GM19452 (cell line): ENCODE results near the gene AQP7.
"Not testable (repeated sequence)": the region's sequence is repeated elsewhere in the genome, so short reads cannot be mapped to it uniquely, and the experiment has no call there.

ENCODE experiments used
- ATAC-seq: cut with Tn5 transposase; IDR thresholded peaks from one replicate; pipeline ENCODE4 v1.9.1; 2021; ENCODE audit not compliant: unreplicated experiment

The AQP7 gene

DNA sequence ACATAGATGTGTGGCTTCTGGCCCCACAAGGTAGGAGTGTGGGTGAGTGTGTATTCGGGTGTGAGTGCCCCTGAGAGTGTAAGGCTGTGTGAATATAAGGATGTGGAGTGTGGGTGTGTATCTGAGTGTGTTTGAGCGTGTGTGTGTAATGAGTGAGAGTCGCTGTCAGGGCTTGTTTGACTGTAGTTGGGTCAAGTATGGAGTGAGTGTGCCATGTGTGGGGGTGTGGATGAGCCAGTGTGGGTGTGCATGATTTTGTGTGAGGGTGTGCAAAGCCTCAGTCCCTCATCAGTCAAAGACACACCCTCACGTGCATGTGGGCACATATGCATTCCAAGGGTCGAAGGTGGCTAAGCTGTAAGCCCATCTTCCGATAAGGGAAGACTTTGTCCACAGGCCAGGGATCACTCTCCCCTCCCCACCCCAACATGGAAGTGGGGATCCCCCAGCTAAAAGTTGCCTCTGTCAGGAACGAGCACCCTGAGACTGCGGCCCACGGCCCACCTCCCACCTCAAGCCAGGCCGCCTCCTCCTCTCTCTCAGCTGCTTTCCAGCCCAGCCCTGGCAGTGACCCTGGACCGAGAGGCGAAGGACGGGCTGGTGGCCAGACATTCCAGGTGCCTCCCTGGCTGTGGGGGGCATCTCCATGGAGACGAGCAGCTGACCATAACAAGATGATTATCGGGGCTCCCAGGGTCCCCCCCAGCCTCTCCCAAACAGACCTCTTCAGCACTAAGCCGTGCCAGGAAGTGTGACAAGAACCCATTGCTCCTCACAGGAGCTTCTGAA is 32.1 kb upstream of the AQP7 start:
- no peak for ATAC-seq

DNA sequence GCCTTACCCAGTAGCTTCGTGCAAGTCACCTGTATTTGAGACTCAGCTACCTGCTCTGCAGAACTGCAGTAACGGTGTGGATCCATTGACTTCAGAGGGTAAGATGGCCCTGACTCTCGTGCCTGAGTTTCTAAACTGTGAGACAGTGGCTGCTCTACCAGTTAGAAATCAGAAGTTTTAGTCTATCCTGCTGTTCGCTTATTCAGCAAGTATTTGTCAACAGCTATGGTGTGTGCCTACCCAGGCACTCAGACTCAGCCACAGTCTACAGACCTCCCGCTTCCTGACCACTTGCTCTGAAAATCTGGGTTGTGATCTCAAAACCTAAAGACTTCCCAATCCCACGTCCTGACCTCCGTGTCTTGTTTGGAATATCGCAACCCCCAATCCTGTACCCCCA is 31.5 kb upstream of the AQP7 start:
- ATAC-seq = no peak

DNA sequence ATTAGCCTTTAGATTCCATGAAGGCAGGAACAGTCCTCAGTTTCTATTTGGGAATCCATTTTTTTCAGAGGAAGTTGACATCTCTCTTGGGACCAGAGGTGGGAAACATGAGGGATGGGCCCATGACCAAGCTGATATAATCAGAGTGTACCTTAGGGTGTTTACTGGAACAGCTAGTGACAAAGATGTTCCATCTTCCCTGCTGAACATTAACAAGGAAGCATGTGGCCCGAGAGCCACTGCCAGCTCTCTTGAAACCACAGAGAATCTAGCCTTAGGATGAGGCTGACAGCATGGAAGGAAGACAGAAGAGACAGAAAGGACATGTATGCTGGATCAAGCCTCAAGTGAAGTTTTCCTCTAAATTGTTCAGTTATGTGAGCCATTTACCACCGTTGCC is 29.1 kb upstream of the AQP7 start:
- no peak for ATAC-seq

DNA sequence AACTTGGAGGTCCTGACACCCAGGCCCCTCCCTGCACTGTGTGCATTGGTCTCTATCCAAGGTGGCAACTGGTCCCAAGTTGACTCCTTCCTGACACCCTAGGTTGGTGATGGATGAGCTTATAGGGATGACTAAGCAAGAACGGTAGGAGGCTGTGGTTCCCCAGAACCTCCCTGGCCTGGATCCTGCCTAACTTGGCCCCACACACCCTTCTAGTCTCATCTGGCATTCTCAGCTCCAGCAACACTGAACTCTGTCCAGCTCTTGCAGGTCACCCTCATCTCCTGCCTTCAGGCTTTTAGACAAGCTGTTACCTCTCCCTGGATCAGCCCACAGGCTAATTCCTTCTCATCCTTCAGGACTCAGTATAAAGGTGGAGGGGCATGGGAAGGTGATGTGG is 28.6 kb upstream of the AQP7 start:
- no peak for ATAC-seq

DNA sequence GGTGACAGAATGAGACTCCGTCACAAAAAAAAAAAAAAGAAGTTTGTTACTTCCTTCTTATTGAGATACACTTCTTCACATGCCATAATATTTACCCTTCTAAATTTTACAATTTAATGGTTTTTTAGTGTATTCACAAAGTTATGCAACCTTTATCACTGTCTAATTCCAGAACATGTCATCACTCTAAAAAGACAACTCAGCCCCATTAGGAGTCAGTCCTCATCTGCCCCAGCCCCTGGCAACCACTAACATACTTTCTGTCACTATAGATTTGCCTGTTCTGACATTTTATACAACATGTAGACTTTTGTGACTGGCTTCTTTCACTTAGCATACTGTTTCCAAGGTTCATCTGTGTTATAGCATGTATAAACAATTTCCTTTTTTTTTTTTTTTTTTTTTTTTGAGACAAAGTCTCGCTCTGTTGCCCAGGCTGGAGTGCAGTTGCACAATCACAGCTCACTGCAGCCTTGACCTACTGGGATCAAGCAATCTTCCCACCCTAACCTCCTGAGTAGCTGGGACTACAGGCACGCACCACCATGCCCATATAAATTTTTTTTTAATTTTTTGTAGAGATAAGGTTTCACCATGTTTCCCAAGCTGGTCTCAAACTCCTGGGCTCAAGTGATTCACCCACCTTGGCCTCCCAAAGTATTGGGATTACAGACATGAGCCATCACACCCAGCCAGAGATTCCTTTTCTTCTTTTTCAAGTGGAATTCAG is 27.1 kb upstream of the AQP7 start:
- ATAC-seq = no peak

DNA sequence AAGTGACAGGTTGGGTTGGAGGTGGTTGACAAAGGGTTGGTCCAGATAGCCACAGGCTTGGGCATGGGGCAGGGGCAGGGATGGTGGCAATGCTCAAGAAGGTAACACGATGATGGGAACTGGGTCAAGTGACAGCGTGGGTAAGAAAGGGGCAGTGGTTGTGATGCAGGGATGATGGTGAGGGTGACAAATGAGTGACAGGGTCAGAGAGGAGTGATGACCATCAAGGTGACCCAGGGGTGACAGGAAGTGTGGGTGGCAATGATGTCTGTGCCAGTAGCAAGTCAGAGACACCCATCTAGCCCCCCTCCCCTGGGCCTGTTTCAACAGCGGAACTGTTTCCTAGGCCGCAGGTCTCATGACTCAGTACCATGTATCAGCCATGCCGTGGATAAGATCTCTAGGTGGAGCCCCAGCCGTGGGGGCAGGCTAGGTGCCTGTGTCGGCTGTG is 24.5 kb upstream of the AQP7 start:
- ATAC-seq = no peak

DNA sequence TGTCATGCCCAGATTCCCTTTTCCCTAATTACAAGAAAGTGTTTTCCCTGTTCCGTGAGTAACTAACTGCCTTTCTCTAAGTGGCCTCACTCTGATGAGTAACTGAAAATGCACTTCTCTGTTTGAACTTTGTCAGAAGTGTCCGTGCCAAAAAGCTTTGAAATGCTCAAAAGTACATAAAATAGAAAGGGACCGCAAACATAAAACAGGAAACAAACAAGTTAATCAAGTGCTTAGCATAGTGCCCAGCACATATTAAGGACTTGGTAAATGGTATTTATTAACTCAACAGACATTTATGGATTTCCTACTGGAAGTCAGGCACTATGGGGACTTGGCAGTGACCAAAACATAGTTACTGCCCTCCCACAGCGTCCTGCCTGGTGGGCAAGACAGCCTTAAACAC is 22.8 kb upstream of the AQP7 start:
- ATAC-seq = no peak

DNA sequence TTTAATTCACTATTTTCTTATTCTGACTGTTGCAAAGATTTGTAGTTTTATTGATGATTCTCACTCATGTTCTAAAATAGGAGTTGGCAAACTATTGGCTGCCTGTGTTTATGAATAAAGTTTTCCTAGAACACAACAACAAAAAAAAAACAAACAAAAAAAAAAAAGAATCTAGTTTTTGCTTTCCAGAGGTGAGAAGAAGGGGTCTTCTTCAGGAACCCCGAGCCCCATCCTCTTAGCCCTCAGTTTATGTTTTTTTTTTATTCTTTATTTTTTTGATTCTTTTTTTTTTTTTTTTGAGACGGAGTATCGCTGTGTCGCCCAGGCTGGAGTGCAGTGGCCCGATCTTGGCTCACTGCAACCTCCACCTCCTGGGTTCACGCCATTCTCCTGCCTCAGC is 22.1 kb upstream of the AQP7 start:
- not testable (repeated sequence) for ATAC-seq

DNA sequence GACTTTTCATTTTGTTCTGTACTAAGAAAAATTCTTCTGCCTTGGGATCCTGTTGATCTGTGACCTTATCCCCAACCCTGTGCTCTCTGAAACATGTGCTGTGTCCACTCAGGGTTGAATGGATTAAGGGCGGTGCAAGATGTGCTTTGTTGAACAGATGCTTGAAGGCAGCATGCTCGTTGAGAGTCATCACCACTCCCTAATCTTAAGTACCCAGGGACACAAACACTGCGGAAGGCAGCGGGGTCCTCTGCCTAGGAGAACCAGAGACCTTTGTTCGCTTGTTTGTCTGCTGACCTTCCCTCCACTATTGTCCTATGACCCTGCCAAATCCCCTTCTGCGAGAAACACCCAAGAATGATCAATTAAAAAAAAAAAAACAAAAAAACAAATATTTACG is 21.7 kb upstream of the AQP7 start:
- not testable (repeated sequence) for ATAC-seq

DNA sequence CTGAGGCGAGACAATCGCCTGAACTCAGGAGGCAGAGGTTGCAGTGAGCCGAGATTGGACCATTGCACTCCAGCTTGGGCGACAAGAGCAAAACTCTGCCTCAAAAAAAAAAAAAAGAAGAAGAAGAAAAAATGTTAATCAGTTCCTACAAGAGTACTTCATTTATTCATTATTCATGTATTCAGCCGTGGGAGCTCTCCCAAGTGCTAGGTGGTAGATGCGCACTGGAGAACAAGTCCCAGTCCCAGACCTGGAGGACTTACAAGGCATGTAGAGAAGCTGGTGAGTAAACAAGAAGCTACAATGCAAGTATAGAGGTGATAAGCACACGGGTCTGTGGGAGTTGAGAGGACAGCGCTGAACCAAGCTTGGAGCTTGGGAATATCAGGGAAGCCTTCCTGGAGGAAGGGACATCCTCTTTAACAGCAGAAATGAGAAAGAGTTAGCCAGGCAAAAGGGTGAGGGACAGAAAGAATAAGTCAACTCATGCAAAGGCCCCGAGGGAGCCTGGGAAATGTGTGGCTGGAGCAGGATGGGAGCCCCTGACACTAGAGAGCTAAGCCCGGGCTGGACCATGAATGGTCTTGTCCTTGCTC is 17.4 kb upstream of the AQP7 start:
- ATAC-seq = no peak

DNA sequence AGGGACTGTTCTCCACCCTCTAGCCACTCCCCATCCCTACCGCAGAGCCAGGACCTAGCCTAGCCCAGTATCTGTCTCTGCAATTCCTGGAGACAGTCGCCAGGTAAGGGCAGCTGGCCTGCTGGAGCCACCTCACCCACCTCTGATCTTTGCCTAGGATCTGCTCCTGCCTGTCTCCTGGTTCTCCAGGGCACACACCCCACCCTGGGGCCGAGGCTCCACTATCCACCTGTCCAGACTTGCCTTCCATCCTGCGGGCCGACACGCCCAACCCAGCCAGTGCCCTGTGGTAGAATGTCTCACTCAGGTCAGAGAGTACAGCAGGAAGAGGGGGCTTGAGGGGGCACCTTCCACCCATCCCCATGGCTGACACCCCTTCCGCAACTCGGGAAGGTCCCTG is 15.7 kb upstream of the AQP7 start:
- ATAC-seq = no peak

DNA sequence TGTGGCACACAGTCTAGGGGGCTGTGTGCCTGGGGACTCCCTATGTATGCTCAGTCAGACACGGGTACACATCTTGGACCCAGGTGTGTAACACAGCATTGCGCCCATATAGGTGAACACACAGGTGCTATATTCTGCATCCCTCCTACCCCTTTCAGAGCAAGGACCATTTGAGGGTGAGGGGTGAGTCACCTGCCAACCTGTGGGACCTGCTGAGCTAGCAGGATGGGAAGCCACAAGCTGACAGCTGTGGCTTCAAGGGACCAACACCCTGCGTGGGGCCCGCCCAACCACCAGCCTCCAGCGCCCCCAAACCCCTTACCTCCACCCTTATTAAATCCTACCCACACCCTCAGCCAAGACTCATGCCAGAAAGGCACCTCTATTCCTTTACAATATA is 14.6 kb upstream of the AQP7 start:
- ATAC-seq = no peak

DNA sequence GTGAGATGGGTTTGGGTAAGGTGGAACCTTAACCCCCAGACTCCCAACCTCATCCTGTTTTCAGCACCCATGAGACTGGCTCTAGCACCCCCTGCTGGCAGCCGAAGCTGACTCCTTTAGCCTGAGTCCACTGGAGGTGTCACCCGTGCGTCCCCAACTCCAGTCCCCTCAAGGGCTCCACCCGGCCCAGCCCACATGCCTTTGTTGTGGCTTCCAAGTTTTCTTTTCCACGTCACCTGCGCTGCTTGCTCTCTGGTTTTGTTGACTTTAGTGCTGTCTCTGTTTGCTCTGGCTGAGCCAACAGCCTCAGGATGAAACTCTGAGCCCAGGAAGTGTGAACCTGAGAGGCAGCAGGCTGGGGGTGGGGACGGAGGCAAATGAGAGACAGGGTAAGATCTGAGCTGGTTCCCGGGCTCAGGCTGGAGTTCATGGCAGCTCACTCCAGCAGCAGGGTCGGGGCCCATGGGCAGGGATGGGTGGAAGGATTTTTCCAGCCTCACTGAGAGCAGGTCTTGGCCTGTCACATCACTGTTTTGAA is 13.2 kb upstream of the AQP7 start:
- ATAC-seq = no peak

DNA sequence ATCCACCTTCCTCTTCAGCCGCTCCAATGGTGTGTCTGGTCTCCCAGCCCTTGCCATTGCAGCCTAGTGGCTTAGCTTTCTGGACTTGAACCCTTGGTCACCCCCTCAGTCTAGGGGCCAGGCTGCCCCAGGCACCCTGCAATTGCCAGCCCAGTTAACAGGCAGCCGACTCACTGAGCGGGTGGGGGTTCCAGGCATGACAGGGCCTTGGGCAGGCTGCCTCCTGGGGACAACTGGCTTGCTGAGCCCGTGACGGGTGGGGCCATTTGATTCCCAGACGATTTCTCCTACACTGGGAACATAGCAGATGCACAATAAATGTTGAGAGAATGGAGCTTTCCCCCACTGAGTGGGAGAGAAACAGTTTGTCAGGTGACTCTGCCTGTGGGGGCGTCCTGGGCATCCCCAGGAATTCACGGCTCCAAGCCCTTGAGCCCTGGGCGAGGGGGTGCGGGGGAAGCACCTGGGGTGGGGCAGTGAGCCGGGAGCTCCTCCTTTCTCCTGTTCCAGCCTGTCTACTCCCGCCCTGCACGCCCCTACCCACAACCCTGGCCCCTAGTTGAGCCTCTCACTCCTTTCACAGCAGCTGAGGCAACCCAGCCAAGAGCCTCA is 12.6 kb upstream of the AQP7 start:
- no peak for ATAC-seq

DNA sequence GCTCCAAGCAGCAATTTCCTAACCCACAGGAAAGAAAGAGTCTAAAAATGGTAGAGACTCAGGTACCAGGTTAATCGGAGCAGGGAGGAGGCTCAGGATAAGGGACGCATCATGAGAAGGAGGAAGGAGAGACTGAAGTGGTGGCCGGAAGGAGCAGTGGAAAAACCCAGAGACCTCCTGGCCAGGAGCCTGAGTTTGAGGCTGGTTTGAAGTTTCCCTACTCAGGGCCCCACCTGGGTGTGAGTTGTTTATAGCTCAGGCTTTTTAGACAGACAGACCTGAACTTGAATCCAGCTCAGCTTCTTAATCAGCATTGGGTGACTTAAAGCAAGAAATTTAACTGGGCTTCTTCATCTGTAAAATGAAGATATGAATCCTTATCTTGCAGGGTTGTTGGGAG is 11.9 kb upstream of the AQP7 start:
- no peak for ATAC-seq

DNA sequence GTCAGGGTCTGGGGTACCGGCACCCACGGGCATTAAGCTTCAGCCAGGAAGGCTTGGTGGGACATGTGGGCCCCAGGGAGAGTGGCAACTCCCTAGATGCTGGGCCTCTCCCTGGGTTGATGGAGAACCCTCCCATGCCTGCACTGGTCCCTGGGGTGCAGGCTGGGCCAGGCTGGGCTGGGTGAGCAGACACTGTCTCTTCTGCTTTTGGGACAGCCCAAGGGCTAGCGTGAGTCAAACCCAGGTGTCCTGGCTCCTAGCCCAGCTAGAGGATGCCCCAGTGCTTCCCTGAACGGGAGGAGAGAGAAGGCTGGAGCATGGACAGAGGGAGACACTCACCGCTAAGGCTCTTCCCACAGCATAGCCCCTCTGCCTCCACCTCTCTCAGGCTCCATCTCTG is 5.7 kb upstream of the AQP7 start:
- no peak for ATAC-seq

DNA sequence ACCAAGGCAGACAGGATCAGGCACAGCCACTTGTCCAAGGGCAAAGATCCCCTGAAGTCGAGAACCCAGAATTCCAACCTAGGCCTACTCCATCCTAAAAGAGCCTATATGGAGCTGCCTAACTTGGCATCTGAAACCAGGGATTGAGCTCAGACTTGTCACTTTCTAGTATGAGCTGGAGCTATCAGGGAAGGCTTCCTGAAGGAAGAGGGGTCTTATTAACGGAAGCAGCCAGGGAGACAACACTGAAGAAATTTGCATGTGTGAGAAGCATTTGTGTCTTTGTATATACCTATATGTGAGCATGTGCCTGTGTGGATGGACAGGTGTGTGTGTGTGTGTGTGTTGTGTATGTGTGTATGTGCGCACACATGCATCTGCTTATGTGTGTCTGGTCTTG is 4.7 kb upstream of the AQP7 start:
- ATAC-seq = no peak

DNA sequence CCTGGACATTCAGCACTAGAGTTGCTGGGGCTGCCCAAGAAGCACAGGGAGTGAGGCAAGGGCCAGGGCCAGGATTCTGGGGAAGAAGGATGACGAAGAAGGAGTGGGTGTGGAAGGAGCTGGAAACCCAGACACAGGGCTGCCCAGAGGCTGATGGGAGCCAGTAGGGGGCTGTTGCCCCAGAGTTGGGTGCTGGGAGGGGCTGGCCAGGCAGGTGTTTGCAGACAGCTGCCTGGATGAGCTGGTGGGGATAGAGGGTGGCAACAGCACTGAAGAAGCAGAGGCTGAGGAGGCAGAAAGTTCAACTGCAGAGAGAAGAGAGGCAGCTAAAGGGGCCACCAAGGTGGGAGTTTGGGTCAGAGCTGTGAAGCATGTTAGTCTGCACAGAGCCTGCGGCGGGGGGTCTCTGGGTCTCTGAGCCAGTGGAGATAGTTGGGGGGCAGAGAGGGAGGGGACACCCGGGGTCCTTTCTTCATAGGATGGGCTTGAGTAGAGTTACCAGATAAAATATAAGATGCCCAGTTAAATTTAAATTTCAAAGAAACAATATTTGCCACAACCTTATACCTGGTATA is 2.5 kb upstream of the AQP7 start:
- ATAC-seq = no peak

DNA sequence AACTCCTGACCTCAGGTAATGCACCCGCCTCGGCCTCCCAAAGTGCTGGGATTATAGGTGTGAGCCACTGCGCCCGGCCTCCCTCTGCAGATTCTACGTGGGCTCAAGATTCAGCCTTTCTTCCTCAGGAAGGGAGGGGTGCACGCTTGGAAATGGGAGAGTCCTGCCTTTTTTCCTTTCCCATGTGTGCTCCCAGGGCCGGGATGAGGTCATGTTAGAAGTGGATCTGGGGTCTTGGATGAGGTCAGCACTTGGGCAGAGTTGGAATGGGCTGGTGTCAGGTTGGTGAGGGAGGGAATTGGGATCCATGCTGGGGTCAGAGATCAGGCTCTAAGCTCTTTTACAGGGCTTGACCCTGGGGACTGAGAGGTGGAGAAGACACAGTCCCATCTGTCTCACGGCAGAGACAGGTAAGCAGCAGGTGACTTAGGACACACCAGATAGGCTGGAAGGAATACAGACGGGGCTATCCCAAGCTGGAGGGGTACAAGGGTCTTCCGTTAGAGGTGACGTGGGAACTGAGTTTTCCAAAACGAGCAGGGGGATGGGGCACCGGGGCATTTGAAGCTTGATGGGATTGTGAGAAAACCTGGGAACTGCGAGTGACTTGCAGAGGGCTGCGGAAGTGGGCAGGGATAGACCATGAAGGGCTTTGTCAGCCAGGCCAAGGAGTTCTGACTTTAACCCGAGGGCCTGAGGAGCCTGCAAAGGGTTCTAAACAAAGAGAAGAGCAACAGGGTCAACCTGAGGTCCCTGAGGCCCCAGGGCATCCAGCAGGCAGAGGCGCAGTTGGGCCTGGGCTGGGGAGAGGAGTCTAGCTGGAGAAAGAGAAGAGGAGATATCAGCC is 1.8 kb upstream of the AQP7 start:
- ATAC-seq = no peak

DNA sequence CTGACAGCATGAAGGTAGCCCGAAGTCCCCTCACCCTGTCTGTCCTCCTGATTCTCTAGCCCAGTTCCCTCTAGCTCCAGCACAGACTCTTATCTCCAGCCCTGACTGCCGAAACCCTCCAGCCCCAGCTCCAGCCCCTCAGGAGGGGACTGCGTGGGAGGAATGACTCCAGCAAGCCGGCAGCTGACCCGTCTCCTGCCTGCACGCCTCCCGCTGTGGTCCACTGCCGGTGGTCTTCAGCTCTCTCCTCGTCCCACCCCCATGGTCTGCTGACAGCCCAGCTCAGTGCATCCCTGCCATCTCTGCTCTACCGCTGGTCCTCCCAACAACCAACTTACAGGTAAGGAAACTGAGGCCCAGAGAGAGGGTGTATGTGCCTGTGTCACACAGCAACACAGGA is 559 bp downstream of the AQP7 start:
- not testable (repeated sequence) for ATAC-seq
